ENCODE measurements around the gene NOMO2.
"Not testable (repeated sequence)": the region's sequence is repeated elsewhere in the genome, so short reads cannot be mapped to it uniquely, and the experiment has no call there.

Gene NOMO2

DNA sequence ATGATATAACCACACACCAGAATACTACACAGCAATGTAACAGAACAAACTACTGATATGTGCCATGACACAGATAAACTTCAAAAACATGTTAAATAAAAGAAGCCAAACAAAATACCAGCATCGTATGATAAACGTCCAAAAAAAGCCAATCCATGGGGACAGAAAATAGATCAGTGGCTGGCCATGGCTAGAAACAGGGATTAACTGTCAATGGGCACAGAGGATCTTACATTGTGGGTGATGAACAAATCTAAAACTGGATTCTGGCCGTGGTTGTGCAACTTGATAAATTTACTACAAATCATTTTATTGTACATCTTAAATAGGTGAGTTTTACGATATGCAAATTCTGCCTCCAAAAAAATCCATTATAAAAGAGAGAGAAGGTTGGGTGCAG, 35.4 kb downstream of the NOMO2 start:
- in situ Hi-C loops (cut with MboI; ENCODE audit: low pct_unique_long_range_greater_than_20kb, low sequenced_read_pairs); DNase-seq: not testable (repeated sequence)

GRCh38 chr16:18525882-18526482, 35.9 kb downstream of the NOMO2 start:
- in situ Hi-C loops (cut with MboI; ENCODE audit: low pct_unique_long_range_greater_than_20kb, low sequenced_read_pairs); DNase-seq: not testable (repeated sequence)

GRCh38 chr16:18522637-18523036, 39.3 kb downstream of the NOMO2 start:
- DNase-seq; in situ Hi-C loops (cut with MboI; ENCODE audit: low pct_unique_long_range_greater_than_20kb, low sequenced_read_pairs): not testable (repeated sequence)

- DNase-seq; in situ Hi-C loops (cut with MboI; ENCODE audit: low pct_unique_long_range_greater_than_20kb, low sequenced_read_pairs): not testable (repeated sequence)
Measured at GRCh38 chr16:18521445-18522181, 40.3 kb downstream of the NOMO2 start.

GRCh38 chr16:18518536-18519283, 43.2 kb downstream of the NOMO2 start:
- in situ Hi-C loops (cut with MboI; ENCODE audit: low pct_unique_long_range_greater_than_20kb, low sequenced_read_pairs), result not testable (repeated sequence)

DNA sequence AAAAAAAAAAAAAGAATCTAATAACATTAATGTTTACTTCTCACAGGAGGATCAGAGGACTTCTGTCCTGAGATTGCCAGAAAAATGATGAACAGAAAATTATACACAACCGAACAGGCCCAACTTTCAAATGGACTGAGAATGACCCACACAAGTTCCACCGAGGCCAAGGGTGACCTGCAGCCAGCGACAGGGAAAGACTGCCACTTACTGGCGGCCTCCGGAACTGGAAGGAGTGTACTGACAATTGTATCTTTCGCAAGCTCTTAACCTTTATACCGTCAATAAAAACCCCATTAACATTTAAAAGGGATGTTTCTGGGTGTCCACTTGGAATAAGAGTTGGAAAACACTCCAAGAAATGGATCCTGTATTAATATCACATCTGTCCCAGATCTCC, 63.5 kb downstream of the NOMO2 start:
- in situ Hi-C loops (cut with MboI; ENCODE audit: low pct_unique_long_range_greater_than_20kb, low sequenced_read_pairs); DNase-seq: not testable (repeated sequence)

More at GRCh38 chr16:18518536-18519283, 43.2 kb downstream of the NOMO2 start:
- not testable (repeated sequence) for DNase-seq

- DNase-seq; in situ Hi-C loops (cut with MboI; ENCODE audit: low pct_unique_long_range_greater_than_20kb, low sequenced_read_pairs): not testable (repeated sequence)
Measured at GRCh38 chr16:18497032-18497431, 64.9 kb downstream of the NOMO2 start.

DNA sequence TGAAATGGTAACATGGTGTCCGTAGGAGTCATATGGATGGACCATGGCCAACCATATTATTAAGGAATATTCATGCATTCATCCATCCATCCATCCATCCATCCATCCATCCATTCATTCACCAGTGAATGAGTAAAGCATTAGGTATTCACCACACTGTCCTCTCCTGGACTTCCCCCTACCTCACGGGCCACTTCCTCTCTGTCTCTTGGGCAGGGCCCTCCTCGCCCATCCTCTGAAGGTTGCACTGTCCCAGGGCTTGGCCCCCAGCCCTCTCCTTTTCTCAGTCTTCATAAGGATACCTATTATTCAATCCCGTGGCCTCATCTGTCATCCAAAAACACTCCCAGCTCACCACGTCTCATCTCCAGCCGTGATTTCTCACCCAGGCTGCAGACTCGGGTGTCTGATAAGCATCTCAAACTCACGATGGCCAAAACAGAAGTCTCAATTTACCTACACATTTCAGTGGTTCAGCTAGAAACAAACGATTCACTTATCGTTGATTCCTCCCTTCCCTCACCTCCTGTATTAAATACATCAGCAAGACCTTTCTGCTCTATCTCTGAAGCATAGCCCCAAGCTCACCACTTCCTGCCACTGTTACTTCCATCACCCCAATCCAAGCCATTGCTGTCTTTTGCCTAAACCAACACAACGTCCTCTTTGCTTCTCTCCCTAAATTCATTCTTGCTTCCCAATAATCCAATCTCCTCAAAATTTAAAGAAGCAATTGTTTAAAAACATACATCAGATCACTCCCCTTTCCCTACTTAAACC, 69.6 kb downstream of the NOMO2 start:
- in situ Hi-C loops (cut with MboI; ENCODE audit: low pct_unique_long_range_greater_than_20kb, low sequenced_read_pairs); DNase-seq: not testable (repeated sequence)

- DNase-seq; in situ Hi-C loops (cut with MboI; ENCODE audit: low pct_unique_long_range_greater_than_20kb, low sequenced_read_pairs): not testable (repeated sequence)
Measured at GRCh38 chr16:18436025-18436424, 125.9 kb downstream of the NOMO2 start.

- in situ Hi-C loops (cut with MboI; ENCODE audit: low pct_unique_long_range_greater_than_20kb, low sequenced_read_pairs), result not testable (repeated sequence)
Measured at GRCh38 chr16:18415827-18416226, 146.1 kb downstream of the NOMO2 start.

DNA sequence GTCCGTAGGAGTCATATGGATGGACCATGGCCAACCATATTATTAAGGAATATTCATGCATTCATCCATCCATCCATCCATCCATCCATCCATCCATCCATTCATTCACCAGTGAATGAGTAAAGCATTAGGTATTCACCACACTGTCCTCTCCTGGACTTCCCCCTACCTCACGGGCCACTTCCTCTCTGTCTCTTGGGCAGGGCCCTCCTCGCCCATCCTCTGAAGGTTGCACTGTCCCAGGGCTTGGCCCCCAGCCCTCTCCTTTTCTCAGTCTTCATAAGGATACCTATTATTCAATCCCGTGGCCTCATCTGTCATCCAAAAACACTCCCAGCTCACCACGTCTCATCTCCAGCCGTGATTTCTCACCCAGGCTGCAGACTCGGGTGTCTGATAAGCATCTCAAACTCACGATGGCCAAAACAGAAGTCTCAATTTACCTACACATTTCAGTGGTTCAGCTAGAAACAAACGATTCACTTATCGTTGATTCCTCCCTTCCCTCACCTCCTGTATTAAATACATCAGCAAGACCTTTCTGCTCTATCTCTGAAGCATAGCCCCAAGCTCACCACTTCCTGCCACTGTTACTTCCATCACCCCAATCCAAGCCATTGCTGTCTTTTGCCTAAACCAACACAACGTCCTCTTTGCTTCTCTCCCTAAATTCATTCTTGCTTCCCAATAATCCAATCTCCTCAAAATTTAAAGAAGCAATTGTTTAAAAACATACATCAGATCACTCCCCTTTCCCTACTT, 152.2 kb downstream of the NOMO2 start:
- in situ Hi-C loops (cut with MboI; ENCODE audit: low pct_unique_long_range_greater_than_20kb, low sequenced_read_pairs); DNase-seq: not testable (repeated sequence)

More at GRCh38 chr16:18415827-18416226, 146.1 kb downstream of the NOMO2 start:
- not testable (repeated sequence) for DNase-seq

DNA sequence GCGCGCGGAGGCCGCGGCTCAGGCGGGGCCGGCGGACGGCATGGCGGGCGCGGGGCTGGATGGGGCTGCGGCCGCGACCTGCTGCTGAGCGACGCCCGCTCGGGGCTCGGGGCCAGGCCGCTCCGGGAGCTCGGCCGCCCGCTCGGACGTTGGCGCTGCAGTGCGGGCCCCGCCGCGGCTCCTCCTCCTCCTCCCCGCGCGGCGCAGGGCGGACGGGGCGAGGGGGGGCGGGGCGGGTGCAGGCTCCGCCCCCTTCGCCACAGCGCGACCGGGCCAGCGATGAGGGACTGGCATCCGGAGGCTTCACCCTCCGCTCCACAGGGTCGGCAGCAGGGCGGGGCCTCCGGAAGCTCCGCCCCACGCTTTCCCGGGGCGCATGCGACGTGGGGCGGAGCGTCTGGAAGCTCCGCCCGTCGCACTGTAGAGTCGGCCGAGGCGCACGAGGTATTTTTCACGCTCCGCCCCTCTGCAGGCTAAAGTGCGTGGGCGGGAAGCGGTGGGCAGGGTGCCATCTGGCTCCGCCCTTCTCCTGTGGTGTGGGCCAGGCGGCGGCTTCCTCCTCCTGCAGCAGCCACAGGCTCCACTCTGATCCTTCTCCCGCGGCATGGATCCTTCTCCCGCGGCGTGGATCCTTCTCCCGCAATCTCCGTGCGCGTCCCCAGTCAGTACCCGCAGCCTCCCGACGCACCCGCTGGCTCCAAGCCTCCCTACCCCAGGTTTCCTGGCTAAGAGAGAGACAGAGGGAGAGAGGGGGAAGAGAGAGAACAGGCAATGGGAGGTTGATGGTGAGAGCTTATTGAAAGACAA, 159.8 kb downstream of the NOMO2 start:
- DNase-seq; in situ Hi-C loops (cut with MboI; ENCODE audit: low pct_unique_long_range_greater_than_20kb, low sequenced_read_pairs): not testable (repeated sequence)

- DNase-seq; in situ Hi-C loops (cut with MboI; ENCODE audit: low pct_unique_long_range_greater_than_20kb, low sequenced_read_pairs): not testable (repeated sequence)
Measured at GRCh38 chr16:18401159-18401558, 160.7 kb downstream of the NOMO2 start.

GRCh38 chr16:18394363-18394762, 167.5 kb downstream of the NOMO2 start:
- in situ Hi-C loops (cut with MboI; ENCODE audit: low pct_unique_long_range_greater_than_20kb, low sequenced_read_pairs); DNase-seq: not testable (repeated sequence)

GRCh38 chr16:18387767-18388166, 174.1 kb downstream of the NOMO2 start:
- in situ Hi-C loops (cut with MboI; ENCODE audit: low pct_unique_long_range_greater_than_20kb, low sequenced_read_pairs); DNase-seq: not testable (repeated sequence)

DNA sequence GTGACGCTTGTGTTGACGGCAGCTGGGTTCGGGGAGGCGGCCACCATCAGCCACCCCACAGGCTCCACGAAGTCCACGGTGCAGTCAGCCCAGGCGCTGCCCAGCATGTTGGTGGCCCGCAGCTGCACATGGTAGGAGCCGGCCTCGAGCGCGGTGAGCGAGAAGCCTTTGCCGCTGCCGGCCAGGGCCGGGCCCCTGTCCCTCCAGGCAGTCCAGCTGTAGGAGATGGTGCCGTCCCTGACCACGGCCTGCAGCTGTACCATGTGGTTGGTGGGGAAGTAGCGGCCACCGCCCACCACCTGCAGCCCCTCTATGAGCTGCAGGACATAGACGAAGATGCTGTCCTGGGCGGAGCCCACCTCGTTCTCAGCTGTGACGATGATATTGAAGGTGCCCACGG, 175.4 kb downstream of the NOMO2 start:
- DNase-seq; in situ Hi-C loops (cut with MboI; ENCODE audit: low pct_unique_long_range_greater_than_20kb, low sequenced_read_pairs): not testable (repeated sequence)

DNA sequence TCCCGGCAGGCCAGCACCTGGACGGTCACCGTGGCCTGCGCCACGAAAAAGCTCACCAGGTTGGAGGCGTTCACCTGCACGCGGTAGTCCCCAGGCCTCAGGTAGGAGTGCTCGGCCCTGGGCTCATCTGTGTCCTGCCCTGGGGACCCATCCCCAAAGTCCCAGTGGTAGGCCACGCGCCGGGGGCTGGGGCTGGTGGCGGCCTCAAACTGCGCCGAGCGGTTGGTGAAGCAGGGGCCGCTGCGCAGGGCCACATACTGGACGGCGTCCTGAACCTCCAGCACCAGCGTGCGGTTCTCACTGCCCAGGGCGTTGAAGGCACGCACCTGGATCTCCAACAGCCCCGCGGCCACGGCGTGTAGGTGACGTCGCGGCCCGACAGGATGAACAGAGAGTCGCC, 176.6 kb downstream of the NOMO2 start:
- DNase-seq; in situ Hi-C loops (cut with MboI; ENCODE audit: low pct_unique_long_range_greater_than_20kb, low sequenced_read_pairs): not testable (repeated sequence)

Measured in KBM-7 (cell line).